ENCODE measurements around the gene GALM. TPM values are rescaled to one million over a fixed set of nuclear protein-coding genes. Genes with fewer than 3 reads are reported as not detected.
"Not testable (repeated sequence)": the region's sequence is repeated elsewhere in the genome, so short reads cannot be mapped to it uniquely, and the experiment has no call there.

GALM gene
- total RNA-seq, 2 experiments from 2014 or later: 42.0 to 42.2 TPM

- no peaks in the 10 kb centered on the region for H3K9me3 Mint-ChIP-seq
- no peaks in the 10 kb centered on the region for H3K27me3 Mint-ChIP-seq
- DNase-seq: no peak
- peaks cover 8% of the 10 kb centered on the region for H3K36me3 Mint-ChIP-seq
- H3K4me1 Mint-ChIP-seq: peaks cover 18% of the 10 kb centered on the region
- H3K4me3 Mint-ChIP-seq: no peak overlapping the region
- no peak overlapping the region for H3K27ac Mint-ChIP-seq
Measured at GRCh38 chr2:38728694-38729093, 62.8 kb downstream of the GALM start.

DNA sequence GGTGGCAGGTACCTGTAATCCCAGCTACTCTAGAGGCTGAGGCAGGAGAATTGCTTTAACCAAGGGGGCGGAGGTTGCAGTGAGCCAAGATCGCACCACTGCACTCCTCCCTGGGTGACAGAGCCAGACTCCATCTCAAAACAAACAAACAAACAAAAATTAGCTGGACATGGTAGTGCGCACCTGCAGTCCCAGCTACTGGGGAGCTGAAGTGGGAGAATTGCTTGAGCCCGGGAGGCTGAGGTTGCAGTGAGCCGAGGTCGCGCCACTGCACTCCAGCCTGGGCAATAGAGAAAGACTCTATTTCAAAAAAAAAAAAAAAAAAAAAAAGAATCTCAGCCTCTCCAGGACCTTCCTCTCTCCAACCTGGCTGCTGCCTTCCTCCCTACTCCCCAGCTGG lies 65.2 kb downstream of the GALM start:
- H3K4me3 Mint-ChIP-seq: no peak overlapping the region
- H3K36me3 Mint-ChIP-seq: peaks cover 12% of the 10 kb centered on the region
- H3K27me3 Mint-ChIP-seq: no peaks in the 10 kb centered on the region
- no peak overlapping the region for H3K27ac Mint-ChIP-seq
- DNase-seq: no peak
- peaks cover 5% of the 10 kb centered on the region for H3K4me1 Mint-ChIP-seq
- no peaks in the 10 kb centered on the region for H3K9me3 Mint-ChIP-seq

DNA sequence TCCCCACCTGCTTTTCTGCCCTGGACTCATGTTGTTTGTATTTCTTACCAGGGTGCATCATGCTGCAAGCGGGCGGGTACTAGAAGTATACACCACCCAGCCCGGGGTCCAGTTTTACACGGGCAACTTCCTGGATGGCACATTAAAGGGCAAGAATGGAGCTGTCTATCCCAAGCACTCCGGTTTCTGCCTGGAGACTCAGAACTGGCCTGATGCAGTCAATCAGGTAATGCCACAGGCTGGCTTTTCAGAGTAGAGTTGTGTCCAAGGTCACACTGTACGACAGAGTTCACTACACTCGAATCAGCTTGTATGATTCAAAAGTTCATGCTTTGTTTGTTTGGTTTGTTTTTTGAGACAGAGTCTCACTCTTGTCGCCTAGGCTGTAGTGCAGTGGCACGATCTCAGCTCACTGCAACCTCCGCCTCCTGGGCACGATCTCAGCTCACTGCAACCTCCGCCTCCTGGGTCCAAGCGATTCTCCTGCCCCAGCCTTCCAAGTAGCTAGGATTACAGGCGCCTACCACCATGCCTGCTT lies 65.8 kb downstream of the GALM start:
- H3K27me3 Mint-ChIP-seq: no peaks in the 10 kb centered on the region
- peaks cover 5% of the 10 kb centered on the region for H3K4me1 Mint-ChIP-seq
- H3K9me3 Mint-ChIP-seq: no peaks in the 10 kb centered on the region
- H3K36me3 Mint-ChIP-seq: peaks cover 12% of the 10 kb centered on the region
- H3K4me3 Mint-ChIP-seq: no peak overlapping the region
- no peak overlapping the region for H3K27ac Mint-ChIP-seq
- no peak for DNase-seq

DNA sequence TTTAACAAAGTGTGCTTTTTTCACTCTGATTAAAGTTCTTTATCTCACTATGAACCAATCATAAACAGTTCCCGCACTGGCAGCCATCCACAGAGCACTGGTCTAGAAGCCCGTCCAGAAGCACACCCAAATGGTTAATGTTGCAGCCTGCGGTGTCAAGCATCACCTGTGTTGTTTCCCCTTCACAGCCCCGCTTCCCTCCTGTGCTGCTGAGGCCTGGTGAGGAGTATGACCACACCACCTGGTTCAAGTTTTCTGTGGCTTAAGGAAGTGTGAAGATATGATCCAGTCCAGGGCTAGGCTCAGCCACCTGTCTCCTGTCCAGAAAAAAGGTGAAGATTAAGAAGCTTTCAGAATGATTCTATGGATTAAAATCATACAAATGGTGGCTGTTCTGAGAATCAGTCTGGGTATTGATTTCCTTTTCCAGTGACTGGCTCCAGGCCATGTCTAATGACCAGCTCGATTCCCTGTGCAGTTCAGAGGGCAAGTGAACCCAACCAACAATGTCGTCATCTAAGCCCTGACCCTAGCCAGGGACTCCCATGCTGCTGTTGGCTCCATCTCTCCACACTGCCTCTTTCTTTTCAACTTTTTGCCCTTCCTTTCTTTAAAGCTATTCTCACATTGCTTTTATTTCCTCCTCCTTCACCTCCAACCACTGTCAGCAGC lies 67.5 kb downstream of the GALM start:
- H3K9me3 Mint-ChIP-seq: no peaks in the 10 kb centered on the region

DNA sequence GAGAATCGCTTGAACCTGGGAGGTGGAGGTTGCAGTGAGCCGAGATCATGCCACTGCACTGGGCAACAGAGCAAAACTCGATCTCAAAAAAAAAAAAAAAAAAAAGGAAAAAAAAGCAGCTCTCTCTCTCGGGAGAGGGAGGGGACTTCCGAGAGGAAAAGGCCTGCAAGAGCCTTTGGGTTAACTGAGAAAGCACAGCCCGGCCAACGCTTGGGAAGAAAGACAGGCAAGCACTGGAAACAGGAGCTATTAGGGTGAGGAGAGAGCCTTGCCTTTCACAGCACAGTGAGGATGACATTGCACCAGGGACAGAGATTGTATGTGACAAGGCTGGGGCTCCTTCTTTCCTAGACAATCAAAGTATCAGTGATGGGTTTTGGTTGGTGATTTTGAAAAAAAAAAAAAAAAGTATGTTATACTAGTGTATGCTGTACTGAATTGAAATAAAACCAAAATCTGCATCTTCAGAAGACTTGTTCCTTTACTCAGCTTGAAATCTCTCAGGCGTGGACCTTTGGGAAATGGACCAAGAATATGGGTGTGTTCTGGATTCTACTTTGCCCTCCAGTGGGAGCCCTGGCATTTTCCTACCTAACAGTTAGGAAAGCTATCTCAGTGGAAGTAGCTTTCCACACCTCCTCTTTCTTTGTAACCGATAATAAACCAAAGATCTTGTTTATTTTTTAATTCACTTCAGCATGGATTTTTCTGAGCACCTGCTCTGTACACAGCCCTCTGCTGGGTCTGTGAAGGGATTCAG lies 68.6 kb downstream of the GALM start:
- H3K9me3 Mint-ChIP-seq: peaks cover 4% of the 10 kb centered on the region
- H3K27ac Mint-ChIP-seq: no peak overlapping the region
- peaks cover 27% of the 10 kb centered on the region for H3K36me3 Mint-ChIP-seq
- no peaks in the 10 kb centered on the region for H3K27me3 Mint-ChIP-seq
- DNase-seq: no peak
- H3K4me3 Mint-ChIP-seq: no peak overlapping the region
- H3K4me1 Mint-ChIP-seq: peaks cover 8% of the 10 kb centered on the region

More for the DNA sequence above, 67.5 kb downstream of the GALM start:
- Mint-ChIP-seq H3K27ac (no peak overlapping the region), H3K36me3 (peaks cover 17% of the 10 kb centered on the region), H3K27me3 (no peaks in the 10 kb centered on the region), H3K4me3 (no peak overlapping the region), H3K4me1 (peaks cover 7% of the 10 kb centered on the region)
- DNase-seq: no peak

GRCh38 chr2:38735999-38736320 lies 70.0 kb downstream of the GALM start:
- Mint-ChIP-seq H3K4me1 (peaks cover 10% of the 10 kb centered on the region), H3K27ac (peak overlapping the region; percentile 2), H3K36me3 (peaks cover 31% of the 10 kb centered on the region), H3K4me3 (no peak overlapping the region), H3K27me3 (no peaks in the 10 kb centered on the region), H3K9me3 (peaks cover 5% of the 10 kb centered on the region)
- DNase-seq: no peak

DNA sequence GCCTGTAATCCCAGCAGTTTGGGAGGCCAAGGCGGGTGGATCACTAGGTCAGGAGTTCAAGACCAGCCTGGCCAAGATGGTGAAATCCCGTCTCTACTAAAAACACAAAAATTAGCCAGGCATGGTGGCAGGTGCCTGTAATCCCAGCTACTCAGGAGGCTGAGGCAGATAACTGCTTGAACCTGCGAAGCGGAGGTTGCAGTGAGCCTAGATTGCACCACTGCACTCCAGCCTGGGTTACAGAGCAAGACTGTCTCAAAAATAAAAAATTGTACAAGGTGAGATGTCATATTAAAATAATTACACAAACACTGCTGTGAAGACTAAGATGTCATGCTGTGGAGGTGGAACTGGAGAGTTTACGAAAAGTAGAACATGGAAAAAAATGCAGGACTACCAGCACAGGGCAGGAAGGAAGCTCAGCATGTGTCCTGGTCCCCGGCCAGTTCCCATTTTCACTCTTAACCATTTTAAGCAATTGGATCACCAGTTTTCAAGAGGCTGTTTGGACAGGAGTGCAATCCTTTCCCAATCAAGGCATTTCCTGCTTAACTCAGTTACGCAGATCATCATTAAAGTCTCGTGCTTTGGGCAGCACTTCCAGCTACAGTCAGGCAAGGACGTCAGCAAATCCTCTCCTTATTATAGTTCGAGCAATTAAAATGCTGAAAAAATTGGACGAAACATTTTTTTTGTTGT lies 71.2 kb downstream of the GALM start:
- H3K27ac Mint-ChIP-seq, DNase-seq: not testable (repeated sequence)

DNA sequence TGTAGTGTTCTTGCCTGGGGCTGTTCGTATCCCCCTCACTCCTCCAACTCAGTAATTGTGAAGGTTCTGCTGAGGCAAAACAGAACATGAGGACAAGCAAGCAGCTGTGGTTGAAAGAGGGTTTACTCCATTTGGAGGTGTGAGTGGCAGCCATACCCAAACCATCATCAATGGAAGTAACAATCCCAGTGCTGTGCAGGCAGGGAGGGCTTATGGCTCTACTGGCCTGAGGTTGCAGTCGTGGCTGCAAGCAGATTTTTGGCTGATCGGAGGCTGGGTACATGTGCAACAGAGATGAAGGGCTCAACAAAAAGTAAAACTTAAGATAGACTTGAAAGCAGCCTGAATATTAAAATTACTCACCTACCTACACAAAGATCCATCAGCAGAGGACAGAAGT lies 72.0 kb downstream of the GALM start:
- no peak overlapping the region for H3K27ac Mint-ChIP-seq
- H3K4me1 Mint-ChIP-seq: peaks cover 19% of the 10 kb centered on the region
- no peak for DNase-seq
- no peak overlapping the region for H3K4me3 Mint-ChIP-seq
- H3K27me3 Mint-ChIP-seq: no peaks in the 10 kb centered on the region
- H3K36me3 Mint-ChIP-seq: peaks cover 40% of the 10 kb centered on the region
- H3K9me3 Mint-ChIP-seq: peaks cover 5% of the 10 kb centered on the region

More for the DNA sequence above, 71.2 kb downstream of the GALM start:
- Mint-ChIP-seq H3K4me1 (peaks cover 16% of the 10 kb centered on the region), H3K36me3 (peaks cover 40% of the 10 kb centered on the region)
- H3K4me3 Mint-ChIP-seq, H3K9me3 Mint-ChIP-seq, H3K27me3 Mint-ChIP-seq: not testable (repeated sequence)

- H3K4me3 Mint-ChIP-seq: no peak overlapping the region
- peak overlapping the region; percentile 34 for H3K27ac Mint-ChIP-seq
- no peak for DNase-seq
- H3K4me1 Mint-ChIP-seq: peaks cover 31% of the 10 kb centered on the region
- no peaks in the 10 kb centered on the region for H3K27me3 Mint-ChIP-seq
- peaks cover 5% of the 10 kb centered on the region for H3K9me3 Mint-ChIP-seq
- H3K36me3 Mint-ChIP-seq: peaks cover 52% of the 10 kb centered on the region
Measured at GRCh38 chr2:38739524-38739923, 73.6 kb downstream of the GALM start.

- Mint-ChIP-seq H3K4me1 (peaks cover 45% of the 10 kb centered on the region), H3K27me3 (no peaks in the 10 kb centered on the region), H3K9me3 (peaks cover 5% of the 10 kb centered on the region), H3K36me3 (peaks cover 61% of the 10 kb centered on the region), H3K27ac (peak overlapping the region; percentile 65), H3K4me3 (no peak overlapping the region)
- no peak for DNase-seq
Measured at GRCh38 chr2:38740851-38741731, 75.2 kb downstream of the GALM start.

GRCh38 chr2:38742797-38743559 lies 77.1 kb downstream of the GALM start:
- Mint-ChIP-seq H3K27me3 (no peaks in the 10 kb centered on the region), H3K27ac (peak overlapping the region; percentile 72), H3K4me3 (no peak overlapping the region), H3K9me3 (peaks cover 5% of the 10 kb centered on the region), H3K36me3 (peaks cover 77% of the 10 kb centered on the region), H3K4me1 (peaks cover 61% of the 10 kb centered on the region)
- DNase-seq: no peak

- Mint-ChIP-seq H3K27me3 (no peaks in the 10 kb centered on the region), H3K36me3 (peaks cover 79% of the 10 kb centered on the region), H3K9me3 (peaks cover 5% of the 10 kb centered on the region), H3K4me3 (no peak overlapping the region), H3K27ac (peak overlapping the region; percentile 79), H3K4me1 (peaks cover 67% of the 10 kb centered on the region)
- DNase-seq: no peak
Measured at GRCh38 chr2:38743672-38744398, 77.9 kb downstream of the GALM start.

DNA sequence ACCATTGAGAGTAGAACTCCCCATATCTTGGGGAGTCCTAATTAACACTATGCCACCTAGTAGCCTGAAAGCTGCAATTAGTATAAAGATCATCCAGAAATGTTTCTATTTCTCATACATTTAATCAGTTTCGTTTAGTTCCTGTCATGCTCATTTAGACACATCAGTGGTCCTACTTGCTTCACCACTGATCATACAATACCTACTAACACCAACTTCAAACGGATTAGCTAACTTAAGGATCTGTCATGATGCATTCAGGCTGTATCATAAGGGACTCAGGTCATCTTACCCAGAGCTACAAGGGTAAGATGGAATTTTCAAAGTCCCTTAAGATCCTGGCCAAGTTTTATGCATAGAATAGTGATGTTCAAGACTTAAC lies 78.5 kb downstream of the GALM start:
- peaks cover 66% of the 10 kb centered on the region for H3K4me1 Mint-ChIP-seq
- H3K4me3 Mint-ChIP-seq: peak overlapping the region; percentile 29
- no peaks in the 10 kb centered on the region for H3K27me3 Mint-ChIP-seq
- peaks cover 2% of the 10 kb centered on the region for H3K9me3 Mint-ChIP-seq
- H3K36me3 Mint-ChIP-seq: peaks cover 78% of the 10 kb centered on the region
- peak overlapping the region; percentile 79 for H3K27ac Mint-ChIP-seq
- DNase-seq: no peak
